Activated CD8-positive, alpha-beta memory T cell treated with anti-CD3 and anti-CD28 coated beads, Interleukin-2, amount 50 U/mL, for 1 hour (primary cell): Measurements from ENCODE around the gene TMEM115.
"Not testable (repeated sequence)": the region's sequence is repeated elsewhere in the genome, so short reads cannot be mapped to it uniquely, and the experiment has no call there.

Experiments
- DNase-seq: peaks from one replicate; pipeline ENCODE4 v3.0.0-alpha.2; 2020; ENCODE audit errors: extremely low read depth

TMEM115 gene

DNA sequence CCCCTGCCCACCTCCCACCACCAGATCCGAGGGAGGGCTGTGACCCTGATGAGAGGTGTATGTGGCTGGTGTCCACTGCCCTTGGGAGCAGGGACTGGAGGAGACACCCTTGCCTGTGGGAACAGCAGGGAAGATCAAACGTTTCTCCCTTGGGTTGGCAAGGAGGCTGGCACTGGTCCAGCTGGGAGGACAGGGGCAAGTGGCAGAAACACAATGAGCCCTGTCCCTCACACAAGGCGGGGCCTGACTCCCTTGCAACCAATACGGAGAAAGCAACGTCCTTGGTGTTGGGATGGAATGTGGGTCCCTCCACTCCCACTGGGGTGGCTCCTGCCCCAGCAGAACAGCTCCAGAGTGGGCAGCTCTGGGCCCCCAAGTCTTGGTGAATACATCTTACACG, 42.0 kb downstream of the TMEM115 start:
- DNase-seq = no peak

DNA sequence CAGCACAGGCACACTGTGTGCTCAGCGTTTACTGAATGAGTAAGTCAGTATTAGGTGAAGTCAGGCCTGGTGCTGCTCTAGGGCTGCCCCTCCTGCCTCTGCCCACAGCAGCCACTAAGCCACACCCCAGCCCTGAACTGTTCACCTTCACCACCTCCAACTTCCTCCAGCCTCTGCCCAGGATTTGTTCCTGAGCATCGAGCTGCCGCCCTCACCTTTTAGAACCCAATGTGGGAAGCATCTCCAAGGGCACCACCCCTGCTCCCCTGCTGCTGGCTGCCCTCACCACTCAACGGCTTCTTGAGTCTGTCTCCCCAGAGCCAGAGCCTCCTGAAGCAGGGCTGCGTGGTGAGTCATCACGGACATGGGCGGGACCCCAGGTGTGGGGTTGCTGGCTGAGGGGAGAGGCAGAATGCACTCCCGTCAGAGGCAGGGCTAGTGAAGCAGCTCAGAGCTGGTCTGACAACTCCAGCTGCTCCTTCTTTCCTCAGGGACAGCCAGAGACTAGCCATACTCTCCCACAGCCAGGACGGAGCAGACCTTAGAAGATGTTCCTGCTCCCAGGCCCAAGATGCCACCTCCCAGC, 42.6 kb downstream of the TMEM115 start:
- DNase-seq = no peak

- DNase-seq = no peak
These were observed 44.5 kb downstream of the TMEM115 start for GRCh38 chr3:50314816-50315215.

DNA sequence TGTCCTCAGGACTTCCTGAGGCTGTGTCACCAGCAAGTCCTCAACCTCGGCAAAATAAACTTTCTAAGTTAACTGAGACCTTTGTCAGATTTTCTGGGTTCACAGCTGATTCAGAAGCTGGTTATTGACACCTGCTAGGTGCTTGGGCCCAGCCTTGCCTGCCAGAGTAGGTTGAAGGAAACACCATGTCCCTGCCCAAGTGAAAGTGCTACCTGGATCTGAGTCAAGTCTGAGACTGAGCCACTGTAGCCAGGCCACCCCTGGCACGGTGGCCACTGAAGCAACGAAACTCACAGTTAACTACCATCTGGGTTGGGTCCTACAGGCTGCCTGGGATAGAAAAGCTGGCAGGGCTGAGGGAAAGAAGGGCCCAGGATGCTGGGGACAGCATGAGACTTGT, 45.0 kb downstream of the TMEM115 start:
- no peak for DNase-seq

DNA sequence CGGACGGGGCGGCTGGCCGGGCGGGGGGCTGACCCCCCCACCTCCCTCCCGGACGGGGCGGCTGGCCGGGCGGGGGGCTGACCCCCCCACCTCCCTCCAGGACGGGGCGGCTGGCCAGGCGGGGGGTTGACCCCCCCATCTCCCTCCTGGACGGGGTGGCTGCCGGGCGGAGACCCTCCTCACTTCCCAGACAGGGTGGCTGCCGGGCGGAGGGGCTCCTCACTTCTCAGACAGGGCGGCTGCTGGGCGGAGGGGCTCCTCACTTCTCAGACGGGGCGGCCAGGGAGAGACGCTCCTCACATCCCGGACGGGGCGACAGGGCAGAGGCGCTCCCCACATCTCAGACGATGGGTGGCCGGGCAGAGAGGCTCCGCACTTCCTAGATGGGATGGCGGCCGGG, 47.3 kb downstream of the TMEM115 start:
- DNase-seq = not testable (repeated sequence)
